ENCODE results near the gene WDR38.

- TF ChIP-seq CTCF (IDR thresholded peaks at IDR 0.05): no peak
- TF ChIP-seq POLR2A (IDR thresholded peaks at IDR 0.05): no peak
These were observed 22.7 kb upstream of the WDR38 start for GRCh38 chr9:124830593-124830992.

Data from thyroid gland (tissue), 4 donors.